Mucosa of gallbladder (tissue), 1 donor: ENCODE results near the gene AMBN. TPM values are rescaled to one million over a fixed set of nuclear protein-coding genes. Genes with fewer than 3 reads are reported as not detected.
"Not testable (repeated sequence)": the region's sequence is repeated elsewhere in the genome, so short reads cannot be mapped to it uniquely, and the experiment has no call there.

Source experiments
- DNase-seq: peaks from one replicate; pipeline ENCODE4 v3.0.0-alpha.2; 2020; ENCODE audit warnings: low spot score
- total RNA-seq: library from RNA; stranded (reverse); gene quantifications from one replicate; pipeline ENCODE4 v1.2.1, GENCODE V29; 2021
- donor health status: DM: no; HTN: no; CAD: no.

Gene AMBN
- total RNA-seq, 1 donor from 2014 or later, result not detected

- DNase-seq, result no peak
These were observed 15.3 kb downstream of the AMBN start for GRCh38 chr4:70607334-70607853.

DNA sequence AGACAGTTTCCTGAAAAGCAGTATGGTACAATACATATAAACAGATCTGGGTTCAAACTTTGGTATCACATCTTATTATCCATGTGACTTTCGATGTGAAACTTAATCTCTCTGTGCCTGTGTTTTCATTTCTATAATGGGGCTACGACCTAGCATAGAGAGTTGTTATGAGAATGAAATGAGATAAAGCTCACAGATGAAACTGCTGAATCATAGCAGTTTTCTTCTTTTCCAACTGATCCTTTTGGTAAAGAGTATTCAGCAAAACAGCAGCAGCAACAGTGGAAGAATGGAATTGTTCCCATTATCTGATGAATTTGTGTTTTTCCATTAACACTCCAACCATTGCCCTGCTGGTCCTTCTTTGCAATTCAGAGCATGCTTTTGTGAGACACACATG, 16.3 kb downstream of the AMBN start:
- no peak for DNase-seq

DNA sequence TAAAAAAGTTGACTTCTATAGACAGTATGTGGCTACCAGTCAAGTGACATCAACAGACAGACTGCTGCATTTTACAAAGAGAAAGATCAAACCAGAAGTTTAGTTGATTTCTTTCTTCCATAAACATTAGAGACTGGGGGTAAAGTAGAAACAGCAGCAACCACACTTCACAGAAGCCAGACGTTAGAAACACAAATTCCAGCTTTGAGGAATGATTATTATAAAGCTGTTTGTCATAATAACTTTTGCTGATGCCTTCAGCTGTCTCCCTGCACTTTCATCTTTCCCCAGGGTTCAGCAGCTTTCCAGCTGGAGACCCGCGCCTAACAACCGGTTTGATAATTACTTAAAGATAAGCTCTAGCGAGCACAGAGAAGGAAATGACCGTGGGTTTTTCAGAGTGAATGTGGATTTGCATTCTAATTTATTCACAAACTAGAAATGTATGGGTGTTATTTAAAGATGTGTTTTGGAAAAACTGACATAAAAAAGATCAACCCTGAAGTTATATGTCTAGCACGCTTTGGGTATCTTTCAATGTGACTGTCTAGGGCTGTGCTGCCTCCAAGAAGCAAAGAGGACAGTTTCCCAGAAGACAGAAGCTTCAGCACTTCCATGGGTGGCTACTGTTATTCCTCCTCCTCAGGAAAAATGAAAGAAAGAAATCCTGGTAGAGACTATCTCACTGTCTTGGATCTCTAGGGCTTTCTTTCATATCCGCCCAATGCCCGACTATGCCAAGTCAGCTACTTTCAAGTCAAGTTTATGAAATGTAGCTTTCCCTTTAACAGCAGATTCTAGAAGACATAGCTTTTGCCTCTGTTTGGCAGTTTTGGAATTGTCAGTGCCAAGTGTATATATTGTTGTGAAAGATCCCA, 21.5 kb downstream of the AMBN start:
- DNase-seq, result no peak

DNA sequence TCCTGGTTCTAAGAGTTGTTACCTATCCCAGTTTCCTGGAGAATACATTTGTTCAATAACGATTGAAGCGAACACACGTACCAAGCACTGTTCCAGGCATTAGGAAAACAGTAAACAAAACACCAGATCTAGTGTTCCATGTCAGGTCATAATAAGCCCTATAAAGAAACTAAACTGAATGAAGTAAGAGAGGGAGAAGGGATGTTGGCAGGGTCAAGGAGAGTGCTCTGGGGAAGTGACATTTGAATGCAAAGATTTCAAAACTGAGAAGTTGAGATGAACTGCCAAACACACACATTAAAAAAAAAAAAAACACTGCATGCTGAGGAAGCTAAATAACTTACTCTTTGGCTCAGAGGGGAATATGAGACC, 22.1 kb downstream of the AMBN start:
- no peak for DNase-seq

GRCh38 chr4:70619288-70619687, 27.2 kb downstream of the AMBN start:
- DNase-seq, result no peak

GRCh38 chr4:70619778-70620177, 27.7 kb downstream of the AMBN start:
- no peak for DNase-seq

GRCh38 chr4:70623323-70623722, 31.3 kb downstream of the AMBN start:
- DNase-seq, result no peak

DNA sequence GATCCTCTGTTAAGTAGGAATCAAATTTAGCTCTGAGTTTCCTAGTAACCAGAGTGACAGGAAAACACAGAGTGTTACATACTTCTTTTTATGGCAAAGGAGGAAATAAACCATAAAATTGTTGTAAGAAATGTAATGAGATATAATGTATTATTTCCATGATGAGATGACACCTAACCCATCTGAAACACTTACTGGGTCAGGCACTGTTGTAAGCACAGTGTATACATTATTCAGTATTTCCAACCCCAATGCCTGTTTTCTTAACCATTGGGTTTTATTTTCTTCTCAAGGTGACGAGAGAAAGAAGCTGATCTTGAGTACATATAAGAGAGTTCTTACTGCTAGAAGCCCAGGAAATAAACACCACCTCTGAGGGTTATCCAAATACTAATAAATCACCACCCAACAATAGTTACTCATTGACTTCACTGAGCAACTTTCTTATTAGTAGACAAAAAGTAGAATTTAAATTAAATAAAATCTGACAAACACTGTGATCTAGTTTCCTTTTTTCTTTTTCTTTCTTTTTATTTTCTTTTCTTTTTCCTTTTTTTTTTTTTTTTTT, 32.3 kb downstream of the AMBN start:
- DNase-seq, result no peak

DNA sequence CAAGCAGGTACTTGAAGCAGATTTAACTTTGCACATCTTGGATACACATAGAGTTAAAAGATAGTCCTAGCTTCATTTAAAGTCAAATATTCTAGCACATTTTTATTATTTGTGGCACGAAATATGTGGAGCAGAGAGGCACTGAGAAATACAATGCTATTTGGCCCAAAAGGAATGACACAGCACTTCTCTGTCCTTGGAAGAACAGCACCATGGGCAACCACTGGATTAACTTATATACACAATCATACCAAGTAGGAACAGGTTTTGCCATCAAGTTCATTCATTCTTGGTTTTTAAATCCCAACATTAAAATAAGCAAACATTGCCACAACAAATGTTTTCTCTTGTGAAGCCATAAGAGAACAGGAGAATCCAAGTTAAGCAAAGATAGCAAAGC, 35.6 kb downstream of the AMBN start:
- no peak for DNase-seq

DNA sequence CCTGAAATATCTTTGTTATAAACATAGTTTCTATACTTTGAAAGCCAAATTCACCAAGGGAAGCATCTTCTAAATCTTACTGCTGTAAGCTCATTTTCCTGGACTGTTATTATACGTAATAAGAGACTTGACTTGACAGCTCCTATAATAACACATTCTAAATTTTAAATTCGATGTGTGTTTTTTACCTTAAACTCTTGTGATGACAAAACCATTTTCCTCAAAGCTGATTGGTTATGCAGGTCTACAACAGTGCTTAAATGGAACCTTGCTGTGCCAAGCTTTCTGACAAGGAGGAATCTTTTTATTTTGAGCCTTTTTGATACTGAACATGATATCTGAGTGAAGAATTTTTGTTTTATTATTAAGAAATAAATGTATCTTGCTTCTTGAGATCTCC, 36.4 kb downstream of the AMBN start, which contains the start of gene ENAM:
ENAM (plus strand) TSS at position 301 of the 400 bp plus-strand sequence. CDS start 757 bp downstream, outside the sequence.
- DNase-seq, result no peak

DNA sequence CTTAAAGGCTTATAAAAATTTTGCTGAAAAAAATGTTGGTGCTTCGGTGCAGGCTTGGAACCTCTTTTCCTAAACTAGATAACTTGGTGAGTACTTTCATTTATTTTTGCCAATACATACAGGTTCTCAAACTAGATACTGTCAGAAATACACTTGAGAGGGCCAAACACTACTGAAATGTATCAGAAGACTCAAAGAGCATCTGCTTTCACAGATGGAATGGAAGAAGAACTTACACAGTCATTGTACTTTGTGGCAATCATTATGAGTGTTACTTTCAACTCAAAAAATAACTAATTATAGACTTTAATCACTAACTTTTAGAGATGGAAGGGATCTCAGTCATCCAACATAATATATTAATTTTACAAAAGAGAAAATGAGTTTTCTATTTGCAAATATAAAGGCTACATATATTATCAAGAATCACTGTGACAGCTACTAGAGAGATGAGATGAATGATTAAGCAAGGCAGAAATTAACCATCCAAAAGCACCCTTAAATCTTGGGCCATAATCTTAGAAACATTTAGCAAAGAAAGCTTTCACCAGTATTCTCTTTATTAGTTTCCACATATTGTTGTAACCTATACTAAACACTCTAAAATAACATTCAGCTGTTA, 37.5 kb downstream of the AMBN start:
- DNase-seq, result no peak

DNA sequence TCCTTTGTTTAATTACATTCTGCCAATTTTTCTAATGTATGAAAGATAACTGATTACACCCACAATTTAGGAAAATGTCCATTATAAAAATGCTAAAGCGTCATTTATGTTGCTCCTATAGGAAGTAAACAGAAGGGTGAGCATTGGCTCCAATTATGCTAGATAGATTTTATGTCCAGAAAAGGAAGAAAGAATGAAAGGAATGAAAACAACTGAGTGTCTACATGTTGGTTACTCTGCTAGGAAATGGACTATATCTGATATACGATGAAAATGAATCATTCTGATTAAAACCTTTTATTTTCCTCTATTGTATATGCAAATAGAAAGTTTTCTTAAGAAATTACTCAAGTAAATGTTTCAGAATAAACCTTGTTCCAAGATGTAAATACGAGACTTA, 38.1 kb downstream of the AMBN start:
- DNase-seq, result no peak

- no peak for DNase-seq
These were observed 40.0 kb downstream of the AMBN start for GRCh38 chr4:70632028-70632427.

- DNase-seq, result no peak
These were observed 42.4 kb downstream of the AMBN start for GRCh38 chr4:70634482-70634881.

GRCh38 chr4:70637239-70637913, 45.3 kb downstream of the AMBN start:
- peak; percentile 18 for DNase-seq

DNA sequence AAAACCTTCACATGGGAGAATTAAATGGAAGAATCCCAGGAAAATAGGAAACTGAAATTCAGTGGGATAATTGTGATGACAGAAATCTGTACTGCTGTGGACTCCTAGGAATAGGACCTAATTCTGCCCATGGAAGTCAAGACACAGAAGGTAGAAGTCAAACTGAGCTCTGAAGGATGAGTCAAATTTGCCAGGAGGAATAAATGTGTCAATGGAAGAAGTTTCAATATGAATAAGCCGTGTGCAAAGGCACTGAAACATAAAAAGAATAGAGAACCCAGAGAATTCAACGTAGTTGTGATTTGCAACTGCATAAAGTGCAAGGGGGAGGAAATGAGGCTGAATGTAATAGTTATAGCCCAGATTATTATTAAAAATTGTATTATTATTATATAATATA, 48.1 kb downstream of the AMBN start:
- DNase-seq, result no peak

DNA sequence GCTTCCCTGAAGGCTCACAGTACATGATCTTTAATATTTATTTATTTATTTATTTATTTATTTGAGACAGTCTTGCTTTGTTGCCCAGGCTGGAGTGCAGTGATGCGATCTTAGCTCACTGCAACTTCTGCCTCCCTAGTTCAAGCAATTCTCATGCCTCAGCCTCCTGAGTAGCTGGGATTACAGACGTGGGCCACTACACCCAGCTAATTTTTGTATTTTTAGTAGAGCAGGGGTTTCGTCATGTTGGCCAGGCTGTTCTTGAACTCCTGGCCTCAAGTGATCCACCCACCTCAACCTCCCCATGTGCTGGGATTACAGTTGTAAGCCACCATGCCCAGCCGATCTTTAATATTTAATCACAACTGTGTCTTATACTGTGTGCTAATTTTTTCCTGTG, 58.7 kb downstream of the AMBN start:
- DNase-seq, result not testable (repeated sequence)

DNA sequence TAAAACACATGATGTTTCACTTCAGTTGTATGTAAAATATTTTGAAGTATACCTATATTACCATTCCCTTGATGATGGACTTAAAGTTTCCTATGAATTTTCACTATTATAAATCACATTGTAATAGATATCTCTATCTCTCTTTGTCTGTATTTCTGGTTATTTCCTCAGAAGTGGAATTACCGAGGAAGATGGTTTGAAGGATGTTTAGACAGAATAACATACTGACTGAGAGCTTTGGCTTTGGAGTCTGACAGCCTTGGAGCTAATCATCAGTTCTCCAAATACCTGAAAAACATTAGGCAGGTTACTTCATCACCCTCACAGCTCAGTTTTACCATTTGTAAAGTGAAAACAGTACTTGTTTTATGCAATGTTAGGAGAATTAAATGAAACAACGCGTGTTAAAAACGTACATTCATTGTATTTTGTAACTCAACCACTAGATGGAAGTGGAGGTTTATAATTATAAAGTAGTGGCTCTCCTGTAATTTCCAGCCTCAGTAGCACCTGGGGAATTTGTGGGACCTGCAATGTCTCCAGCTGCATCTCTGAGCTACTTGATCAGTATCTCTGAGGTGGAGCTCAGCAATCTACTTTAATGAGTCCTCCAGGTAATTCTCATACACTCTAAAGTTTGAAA, 59.9 kb downstream of the AMBN start:
- DNase-seq, result no peak

- no peak for DNase-seq
These were observed 62.6 kb downstream of the AMBN start for GRCh38 chr4:70654605-70655011.
